Sigmoid colon (tissue), 4 donors: Measurements from ENCODE around the gene TMEM164.

Experiments used
- EP300 ChIP-seq, 4 donors: sonication (generic); formaldehyde crosslinking; IDR thresholded peaks; one replicate each; pipeline ENCODE4 v1.6.1; 2017; ENCODE audit warnings: antibody characterized with exemption in 4 of 4
- POLR2A ChIP-seq, 2 donors: fragments of 450-650 bp; IDR thresholded peaks; one replicate each; pipeline ENCODE4 v1.6.1; 2016; ENCODE audit warnings: antibody characterized with exemption in 2 of 2, mild to moderate bottlenecking in 2 of 2, moderate library complexity in 2 of 2
- POLR2AphosphoS5 ChIP-seq, 4 donors: sonication (generic); formaldehyde crosslinking; IDR thresholded peaks; one replicate each; pipeline ENCODE4 v1.6.1; 2017; ENCODE audit warnings: antibody characterized with exemption in 4 of 4
- TF ChIP-seq, protein P1 (sequence below), 4 experiments: fragments of 450-650 bp in 3 of 4; fragments of 200-600 bp in 1 of 4; IDR thresholded peaks; one replicate each; pipeline ENCODE4 v1.5.1; 2016 to 2019; ENCODE audit warnings: antibody characterized with exemption in 4 of 4, mild to moderate bottlenecking in 3 of 4, moderate library complexity in 2 of 4

DNA sequence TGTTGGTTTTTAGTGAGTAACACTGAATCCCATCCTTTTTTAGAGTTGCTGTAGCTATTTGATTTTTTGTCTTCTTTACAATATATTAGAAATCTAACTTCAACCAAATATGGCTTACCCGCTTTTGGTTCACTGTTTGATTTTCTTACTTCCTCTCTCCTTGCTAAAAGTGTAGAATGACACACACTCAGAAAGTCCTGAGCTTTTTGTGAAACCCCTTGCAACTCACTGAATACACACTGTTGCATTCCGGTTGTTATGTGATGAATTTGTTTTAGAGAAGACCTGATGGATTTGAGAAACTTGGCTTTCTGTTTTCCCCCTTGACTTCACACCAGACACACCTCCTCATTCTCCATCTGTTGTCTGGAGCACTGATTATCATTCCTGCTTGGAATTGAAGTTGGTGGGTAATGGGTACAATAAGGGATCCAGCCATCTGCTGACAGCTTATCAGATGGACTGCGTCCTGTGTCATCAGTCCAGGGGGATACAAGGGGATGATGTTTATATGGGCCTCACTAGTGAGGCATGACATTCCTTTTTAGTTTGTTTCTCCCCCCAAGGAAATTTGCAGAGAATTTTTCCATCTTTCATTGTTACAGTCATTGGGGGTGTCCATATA, 5.2 kb downstream of the TMEM164 start:
- TF ChIP-seq POLR2A (IDR thresholded peaks at IDR 0.05): no peak
- TF ChIP-seq, protein P1, sequence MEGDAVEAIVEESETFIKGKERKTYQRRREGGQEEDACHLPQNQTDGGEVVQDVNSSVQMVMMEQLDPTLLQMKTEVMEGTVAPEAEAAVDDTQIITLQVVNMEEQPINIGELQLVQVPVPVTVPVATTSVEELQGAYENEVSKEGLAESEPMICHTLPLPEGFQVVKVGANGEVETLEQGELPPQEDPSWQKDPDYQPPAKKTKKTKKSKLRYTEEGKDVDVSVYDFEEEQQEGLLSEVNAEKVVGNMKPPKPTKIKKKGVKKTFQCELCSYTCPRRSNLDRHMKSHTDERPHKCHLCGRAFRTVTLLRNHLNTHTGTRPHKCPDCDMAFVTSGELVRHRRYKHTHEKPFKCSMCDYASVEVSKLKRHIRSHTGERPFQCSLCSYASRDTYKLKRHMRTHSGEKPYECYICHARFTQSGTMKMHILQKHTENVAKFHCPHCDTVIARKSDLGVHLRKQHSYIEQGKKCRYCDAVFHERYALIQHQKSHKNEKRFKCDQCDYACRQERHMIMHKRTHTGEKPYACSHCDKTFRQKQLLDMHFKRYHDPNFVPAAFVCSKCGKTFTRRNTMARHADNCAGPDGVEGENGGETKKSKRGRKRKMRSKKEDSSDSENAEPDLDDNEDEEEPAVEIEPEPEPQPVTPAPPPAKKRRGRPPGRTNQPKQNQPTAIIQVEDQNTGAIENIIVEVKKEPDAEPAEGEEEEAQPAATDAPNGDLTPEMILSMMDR (IDR thresholded peaks at IDR 0.05): no peak
- no peak for TF ChIP-seq POLR2AphosphoS5 (IDR thresholded peaks at IDR 0.05)
- no peak for TF ChIP-seq EP300 (IDR thresholded peaks at IDR 0.05)
